ENCODE data around the gene CYTIP.

Gene CYTIP

DNA sequence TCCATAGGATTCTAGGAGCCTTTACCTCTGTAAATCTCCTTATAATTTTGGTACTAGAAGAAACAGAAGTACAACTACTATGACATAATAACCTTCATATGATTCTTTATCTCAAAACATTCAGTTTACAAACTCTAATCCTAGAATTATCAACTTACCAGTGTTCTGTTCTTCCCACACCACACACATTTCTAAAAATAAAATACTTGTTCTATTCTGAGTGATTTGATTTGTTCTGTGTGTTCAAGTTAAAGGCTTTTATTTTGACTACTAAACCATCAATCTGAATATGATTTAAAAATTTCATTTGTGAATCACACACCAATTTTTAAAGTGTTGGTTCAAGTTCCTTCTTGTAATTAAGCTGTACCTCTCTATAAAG, 16.0 kb downstream of the CYTIP start:
- no peak for DNase-seq (ENCODE audit: low read depth)
- no peak overlapping the region for H3K4me3 ChIP-seq (ENCODE audit: low read depth, low read length)
- TF ChIP-seq, protein P1, sequence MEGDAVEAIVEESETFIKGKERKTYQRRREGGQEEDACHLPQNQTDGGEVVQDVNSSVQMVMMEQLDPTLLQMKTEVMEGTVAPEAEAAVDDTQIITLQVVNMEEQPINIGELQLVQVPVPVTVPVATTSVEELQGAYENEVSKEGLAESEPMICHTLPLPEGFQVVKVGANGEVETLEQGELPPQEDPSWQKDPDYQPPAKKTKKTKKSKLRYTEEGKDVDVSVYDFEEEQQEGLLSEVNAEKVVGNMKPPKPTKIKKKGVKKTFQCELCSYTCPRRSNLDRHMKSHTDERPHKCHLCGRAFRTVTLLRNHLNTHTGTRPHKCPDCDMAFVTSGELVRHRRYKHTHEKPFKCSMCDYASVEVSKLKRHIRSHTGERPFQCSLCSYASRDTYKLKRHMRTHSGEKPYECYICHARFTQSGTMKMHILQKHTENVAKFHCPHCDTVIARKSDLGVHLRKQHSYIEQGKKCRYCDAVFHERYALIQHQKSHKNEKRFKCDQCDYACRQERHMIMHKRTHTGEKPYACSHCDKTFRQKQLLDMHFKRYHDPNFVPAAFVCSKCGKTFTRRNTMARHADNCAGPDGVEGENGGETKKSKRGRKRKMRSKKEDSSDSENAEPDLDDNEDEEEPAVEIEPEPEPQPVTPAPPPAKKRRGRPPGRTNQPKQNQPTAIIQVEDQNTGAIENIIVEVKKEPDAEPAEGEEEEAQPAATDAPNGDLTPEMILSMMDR (IDR thresholded peaks at IDR 0.05; ENCODE audit: low read depth, low read length, missing control alignments) = no peak

GRCh38 chr2:157427003-157427921, 16.6 kb downstream of the CYTIP start:
- H3K4me3 ChIP-seq (ENCODE audit: low read depth, low read length) = no peak overlapping the region
- no peak for DNase-seq (ENCODE audit: low read depth)
- TF ChIP-seq, protein P1 (IDR thresholded peaks at IDR 0.05; ENCODE audit: low read depth, low read length, missing control alignments) = no peak

DNA sequence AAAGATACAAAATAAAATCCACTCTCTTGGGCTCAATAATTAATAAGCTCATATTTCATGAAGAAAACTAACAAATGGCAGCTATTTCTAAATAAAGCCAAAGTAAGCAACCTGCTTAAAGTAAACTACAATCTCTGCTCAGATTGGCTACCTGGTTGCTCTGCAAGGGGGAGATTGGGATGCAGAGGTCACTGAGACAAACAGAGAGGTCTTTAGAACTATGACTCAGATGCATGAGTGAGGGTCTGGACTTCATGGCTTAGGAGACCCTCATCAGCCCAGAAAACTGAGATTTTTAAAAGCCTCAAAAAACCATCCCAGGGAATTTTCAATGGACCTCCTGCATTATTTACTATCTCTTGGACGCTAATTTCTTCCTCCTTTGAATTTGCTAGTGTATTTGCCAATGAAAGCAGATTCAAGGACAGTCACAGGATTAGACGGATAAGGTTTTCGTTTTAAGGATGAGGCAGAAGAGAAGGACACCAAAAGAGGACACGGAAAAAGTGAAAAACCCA, 17.4 kb downstream of the CYTIP start:
- no peak overlapping the region for H3K4me3 ChIP-seq (ENCODE audit: low read depth, low read length)
- TF ChIP-seq, protein P1 (IDR thresholded peaks at IDR 0.05; ENCODE audit: low read depth, low read length, missing control alignments) = no peak
- DNase-seq (ENCODE audit: low read depth) = no peak

DNA sequence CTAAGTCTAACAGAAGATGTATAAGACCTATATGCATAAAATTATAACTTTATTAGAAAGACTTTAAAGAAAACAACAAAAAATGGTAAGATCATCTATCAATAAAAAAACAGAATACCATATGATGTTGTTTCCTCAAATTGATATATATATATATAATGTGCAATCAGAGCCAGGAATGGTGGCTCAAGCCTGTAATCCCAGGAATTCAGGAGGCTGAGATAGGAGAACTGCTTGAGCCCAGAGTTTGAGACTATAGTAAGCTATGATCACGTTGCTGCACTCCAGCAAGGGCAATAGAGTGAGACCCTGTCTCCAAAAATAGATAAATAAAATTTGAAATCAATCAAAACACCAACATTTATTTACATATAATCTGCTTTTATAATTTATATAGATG, 19.5 kb downstream of the CYTIP start:
- TF ChIP-seq, protein P1 (IDR thresholded peaks at IDR 0.05; ENCODE audit: low read depth, low read length, missing control alignments) = no peak
- no peak for DNase-seq (ENCODE audit: low read depth)
- no peak overlapping the region for H3K4me3 ChIP-seq (ENCODE audit: low read depth, low read length)

DNA sequence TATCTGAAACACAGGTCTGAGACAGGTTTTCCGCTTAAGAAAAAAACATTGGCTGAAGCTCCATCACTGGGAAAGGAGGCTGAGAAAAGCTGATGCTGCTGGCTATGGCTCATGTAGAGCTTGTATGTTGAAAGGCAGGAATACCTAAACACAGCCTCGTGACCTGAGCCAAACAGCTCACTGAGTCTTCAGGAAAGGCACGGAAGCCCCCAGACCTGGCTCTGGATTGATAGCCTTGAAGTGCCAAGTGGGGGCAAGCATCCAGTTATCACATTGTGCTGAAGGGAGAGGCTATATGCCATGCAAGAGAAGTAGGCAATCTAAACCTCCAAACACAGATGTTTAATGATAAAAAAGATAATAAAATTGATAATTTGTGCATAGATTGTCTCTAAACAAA, 21.9 kb downstream of the CYTIP start:
- TF ChIP-seq, protein P1 (IDR thresholded peaks at IDR 0.05; ENCODE audit: low read depth, low read length, missing control alignments) = no peak
- DNase-seq (ENCODE audit: low read depth) = no peak
- no peak overlapping the region for H3K4me3 ChIP-seq (ENCODE audit: low read depth, low read length)

GRCh38 chr2:157421331-157421944, 22.5 kb downstream of the CYTIP start:
- TF ChIP-seq, protein P1 (IDR thresholded peaks at IDR 0.05; ENCODE audit: low read depth, low read length, missing control alignments) = no peak
- no peak overlapping the region for H3K4me3 ChIP-seq (ENCODE audit: low read depth, low read length)
- no peak for DNase-seq (ENCODE audit: low read depth)
